HG02981 (cell line): ENCODE results near the gene KERA.

Source experiments
- ATAC-seq: cut with Tn5 transposase; IDR thresholded peaks from one replicate; pipeline ENCODE4 v1.9.1; 2021; ENCODE audit warnings: mild to moderate bottlenecking, moderate library complexity; ENCODE audit not compliant: unreplicated experiment

KERA gene

DNA sequence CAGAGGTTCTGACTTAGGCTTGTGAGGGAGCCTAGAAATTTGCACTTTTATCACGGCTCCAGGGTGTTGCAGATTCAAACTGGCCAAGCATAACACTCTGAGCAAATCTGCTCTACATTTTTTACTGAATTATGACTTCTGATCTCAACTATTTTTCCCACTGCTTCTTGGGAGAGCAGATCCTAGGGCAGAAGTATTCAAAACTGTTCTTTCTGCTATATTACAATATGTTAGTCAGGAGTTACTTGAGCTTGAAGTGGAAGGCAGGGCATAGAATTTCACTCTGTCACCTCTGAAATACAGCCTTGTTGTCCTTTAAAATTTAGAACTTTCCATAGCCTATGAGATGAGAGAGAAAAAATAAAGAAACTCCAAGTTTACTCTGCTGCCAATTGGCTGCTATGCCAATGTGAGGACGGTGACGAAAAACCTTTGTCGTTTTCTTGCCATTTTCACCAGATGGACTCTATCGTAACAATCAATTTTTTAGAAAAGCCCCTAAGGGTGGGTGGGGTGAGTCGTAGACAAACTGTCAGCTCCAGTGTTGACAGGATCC is 16.4 kb upstream of the KERA start:
- no peak for ATAC-seq

DNA sequence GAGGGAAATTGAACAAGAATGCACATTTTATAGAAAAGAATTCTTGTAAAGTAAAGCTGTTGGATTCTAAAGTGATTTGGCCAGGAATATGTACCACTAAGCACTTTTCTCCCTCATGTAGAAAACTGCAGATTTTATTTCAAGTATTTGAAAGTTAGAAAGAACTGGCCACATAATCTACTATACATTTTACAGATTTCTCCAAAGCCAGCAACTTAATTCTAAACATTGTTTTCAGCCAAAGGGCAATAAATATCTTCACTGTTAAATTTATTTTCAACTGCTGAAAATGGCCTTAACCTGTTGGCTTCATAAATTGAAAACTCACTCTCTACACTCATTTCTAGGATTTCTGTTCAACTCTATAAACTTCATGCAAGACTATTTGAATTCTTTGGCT is 15.6 kb upstream of the KERA start:
- no peak for ATAC-seq

DNA sequence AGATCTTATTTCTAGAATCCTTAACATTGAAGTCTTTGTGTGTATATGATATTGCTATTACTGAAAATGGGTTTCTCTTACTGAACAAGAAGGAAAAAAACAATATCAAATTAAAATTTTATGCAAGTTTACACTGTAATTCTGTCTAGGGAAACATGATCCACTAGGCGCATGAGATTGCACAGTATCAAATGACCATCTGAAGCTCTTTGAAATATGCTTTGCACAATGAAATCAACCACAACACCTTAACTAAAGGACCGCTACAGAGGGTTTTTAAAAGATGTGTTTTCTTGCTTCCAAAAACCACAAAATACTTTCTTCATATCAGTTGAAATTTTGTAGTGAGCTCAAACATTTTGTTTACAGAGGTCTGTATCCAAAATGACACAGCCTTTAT is 15.1 kb upstream of the KERA start:
- no peak for ATAC-seq

DNA sequence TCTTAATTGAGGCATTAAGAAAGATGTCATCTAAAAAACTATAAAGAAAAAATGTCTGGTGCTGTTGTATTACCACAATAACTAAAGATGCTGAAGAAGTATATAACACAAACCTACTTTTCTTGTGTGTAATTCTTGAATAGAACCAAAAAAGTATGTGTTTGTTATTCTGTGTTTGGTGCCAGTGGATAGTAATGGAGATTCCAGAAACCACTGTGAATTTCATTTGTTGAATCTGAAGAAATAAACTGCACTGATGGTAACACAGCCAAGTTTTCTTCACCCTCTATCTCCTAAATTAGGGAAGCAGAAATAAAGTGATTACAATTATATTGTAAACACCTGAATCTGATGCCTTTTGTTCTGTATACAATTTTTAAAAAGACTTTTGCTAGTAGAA is 13.1 kb upstream of the KERA start:
- no peak for ATAC-seq

DNA sequence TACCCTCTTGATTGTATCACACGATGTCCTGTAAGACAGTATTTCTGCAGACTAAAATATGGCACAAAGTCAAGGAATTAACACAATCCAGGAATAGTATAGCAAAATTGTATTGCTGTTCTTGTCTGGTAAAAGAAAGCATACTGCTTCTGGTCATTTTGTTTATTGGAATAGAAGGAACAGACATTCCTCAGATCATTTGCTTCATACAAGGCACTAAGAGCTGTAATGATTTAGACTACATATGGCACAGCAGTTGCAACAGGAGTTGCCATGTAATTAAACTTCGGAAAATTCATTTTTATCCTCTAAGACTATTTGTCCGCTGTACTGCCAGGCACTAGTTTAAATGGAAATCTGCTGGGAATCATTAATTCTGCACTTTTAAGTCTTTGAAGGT is 7.6 kb upstream of the KERA start:
- ATAC-seq: no peak

DNA sequence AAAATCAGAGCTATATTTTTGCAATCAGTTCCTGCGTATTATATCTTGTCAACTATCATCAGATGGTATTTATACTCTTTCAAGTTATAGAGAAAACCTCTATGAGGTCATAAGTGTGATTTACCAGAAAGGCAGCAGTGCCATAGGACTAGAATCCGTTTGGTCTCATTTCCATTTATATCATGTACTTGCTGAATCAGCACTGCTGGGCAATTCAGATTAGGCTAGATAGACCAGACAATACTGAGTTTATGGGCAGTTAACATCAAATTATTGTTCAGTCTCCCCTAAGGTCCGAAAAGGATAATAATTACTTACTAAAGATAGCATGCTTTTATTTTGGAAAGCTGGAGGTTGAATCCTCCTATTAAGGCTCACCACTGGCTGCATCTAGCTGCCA is 6.8 kb upstream of the KERA start:
- ATAC-seq: no peak

DNA sequence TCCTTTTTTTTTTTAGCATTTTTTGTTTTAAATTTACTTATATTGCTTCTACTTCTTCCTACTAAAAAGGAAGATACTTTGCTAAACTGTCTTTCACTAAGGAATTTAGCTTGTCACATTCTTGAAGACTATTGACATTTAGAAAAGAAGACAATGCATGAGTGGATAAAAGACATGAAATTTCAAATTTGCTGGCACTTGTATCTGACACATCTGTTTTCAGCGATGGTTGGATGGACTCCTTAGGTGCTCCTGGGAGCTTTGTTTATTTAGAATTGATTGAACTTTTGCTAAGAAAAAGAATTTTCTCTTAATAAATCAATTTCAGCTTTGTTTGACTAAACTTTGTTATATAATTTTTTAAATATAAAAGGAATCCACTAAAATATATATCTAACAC is 3.3 kb upstream of the KERA start:
- ATAC-seq: no peak

DNA sequence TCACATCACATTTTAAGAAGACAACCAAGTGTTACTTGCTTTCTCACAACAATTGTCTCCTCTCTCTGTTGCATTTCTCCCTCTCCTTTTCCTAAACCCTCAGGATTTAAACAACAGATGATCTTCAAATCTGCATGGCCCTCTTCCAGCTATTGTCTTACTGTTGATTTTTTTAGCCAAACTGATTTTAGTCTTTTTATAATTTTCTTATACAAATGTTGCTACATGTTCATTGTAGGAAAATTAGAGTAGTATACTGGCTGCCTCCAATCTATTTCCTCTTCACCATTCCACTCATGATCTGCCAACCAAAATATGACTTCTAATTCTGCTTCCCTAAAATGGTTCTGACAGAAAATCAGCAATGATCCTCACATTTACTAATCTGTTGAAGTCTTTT is 1.4 kb upstream of the KERA start:
- no peak for ATAC-seq

DNA sequence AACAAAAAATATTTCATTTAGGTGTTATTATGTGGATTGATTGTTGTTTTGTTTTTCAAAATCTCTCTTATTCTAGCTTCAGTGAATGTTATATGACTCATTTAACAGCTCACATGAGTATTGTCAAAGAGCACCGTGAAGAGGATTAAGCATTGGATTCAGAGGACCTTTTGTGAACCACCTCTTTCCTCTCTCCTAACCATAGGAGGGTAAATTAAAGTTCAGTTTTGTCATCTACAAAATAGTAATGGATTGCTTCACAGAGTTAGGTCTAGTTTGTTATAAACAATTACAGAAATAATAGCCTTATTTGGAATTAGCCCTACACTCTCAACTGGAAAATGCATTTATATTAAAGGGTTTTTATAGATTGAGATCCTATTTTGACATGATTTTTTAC is 962 bp upstream of the KERA start:
- ATAC-seq: no peak

DNA sequence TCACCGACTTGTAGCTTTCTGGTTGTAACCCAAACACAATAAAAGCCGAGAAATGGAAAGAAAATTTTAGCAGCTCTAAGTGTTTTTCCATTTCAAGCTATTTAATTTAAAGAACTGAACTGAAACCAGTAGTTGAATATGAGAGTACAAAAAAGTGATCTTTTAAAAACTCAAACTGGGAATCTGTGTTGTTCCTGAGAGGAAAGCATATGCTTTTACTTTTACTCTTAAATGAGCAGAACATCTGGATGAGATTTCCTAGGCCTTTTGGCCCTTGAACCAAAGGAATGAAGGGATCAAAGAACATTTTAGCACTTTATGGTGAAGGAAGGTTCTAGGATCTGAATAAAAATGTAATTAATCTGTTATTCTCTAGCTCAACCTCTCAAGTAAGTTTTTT is 1.3 kb downstream of the KERA start:
- no peak for ATAC-seq

DNA sequence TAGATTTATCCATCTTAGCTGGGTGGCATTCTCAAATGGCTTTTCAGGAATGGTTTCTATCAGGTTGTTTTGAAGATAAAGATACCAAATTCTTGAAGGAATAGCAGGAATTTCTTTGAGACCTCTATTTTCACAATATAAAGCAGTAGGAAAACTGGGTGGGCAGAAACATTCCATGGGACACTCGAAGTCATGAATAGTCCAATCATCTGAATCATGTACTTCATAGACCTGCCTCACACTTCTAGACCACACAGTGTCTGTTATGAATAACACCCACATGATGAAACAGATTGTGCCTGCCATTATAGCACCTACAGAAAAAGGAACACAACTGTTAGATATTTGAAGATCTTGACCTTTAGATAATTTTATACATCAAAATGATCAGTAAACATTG is 1.8 kb downstream of the KERA start:
- ATAC-seq: no peak

DNA sequence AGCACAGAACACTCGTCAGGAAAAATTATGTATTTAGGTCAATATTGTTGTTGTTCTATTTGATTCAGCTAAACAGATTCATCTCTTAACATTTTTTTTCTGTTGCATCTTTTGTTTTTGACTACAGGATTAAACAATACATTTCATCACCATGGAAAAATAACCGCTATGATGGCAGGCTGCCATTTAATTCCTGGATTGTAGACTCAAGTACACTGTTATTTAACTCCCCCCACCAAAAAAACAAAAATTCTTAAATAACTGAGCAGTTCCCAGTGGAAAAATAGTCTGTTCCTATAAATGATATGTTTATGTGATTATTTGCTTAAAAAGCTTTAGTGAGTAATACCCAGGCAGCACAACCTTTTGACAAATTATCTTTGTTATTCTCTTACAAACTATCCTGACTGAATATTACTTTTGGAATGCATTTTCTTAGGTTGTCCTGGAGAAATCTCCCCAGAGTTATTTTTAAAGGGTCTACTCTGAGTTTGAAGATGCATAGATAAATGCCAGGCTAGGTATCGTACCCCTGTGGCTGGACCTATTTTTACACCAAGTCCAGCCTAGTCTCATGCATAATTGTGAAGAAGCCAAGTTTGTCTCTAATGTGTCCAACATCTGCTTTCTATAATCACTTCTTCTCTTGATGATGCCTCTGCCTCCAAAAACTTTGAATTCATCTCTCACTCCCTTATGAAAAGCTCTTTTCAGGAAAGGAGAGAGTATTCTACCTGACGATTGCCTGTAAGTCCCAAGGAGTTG is 3.7 kb downstream of the KERA start:
- no peak for ATAC-seq

DNA sequence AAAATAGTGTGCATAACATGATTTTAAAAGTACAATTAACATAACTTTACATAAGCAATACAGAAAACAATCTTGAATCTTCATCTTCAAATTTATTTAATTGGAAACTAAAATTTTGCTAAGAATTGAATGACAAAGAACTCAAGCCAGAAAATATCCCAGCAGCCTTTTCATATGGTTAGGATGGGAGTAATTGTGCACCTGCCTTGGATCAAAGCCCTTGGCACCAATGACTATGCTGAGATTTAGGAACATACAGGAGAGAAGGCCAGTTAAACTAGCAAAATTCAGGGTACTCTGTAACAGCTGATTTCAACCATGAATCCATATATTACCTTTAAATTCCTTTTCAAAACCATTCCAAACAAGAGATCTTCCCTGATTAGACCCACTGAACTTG is 5.8 kb downstream of the KERA start:
- no peak for ATAC-seq

DNA sequence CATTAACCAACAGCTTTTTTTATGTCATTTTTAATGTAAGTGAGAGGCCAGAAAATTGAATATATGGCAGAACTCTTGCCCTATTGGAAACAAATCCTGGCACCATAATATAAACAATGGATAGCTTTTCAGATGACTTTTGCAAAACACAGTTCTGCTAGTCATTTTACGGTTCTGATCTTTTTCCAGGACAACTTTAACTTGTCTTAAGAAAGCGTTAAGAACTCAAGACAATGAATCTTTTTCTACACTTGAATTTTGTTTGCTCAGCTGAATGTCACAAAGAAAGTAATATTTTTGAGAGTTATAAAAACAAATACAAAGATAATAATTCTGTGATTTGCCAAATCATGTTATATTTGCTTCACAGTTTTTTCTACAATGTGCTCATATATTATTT is 13.2 kb downstream of the KERA start:
- ATAC-seq: no peak

DNA sequence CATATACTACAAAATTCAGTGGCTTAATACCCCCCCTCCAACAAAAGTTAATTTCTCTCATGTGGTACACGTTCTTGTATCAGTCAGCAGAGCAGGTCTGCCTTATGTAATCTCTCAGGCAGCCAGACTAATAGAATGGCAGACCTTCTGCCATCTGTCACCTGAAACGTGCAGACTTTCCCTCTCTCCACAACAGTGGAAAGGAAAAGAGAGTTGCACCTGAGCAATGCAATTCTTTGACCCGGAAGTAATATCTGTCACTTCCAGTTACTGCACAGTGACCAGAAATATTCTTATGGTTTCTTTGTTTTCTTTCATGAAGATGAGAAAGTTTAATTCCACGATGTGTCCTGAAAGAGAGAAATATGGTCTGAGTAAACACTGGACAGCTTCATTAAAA is 14.4 kb downstream of the KERA start:
- ATAC-seq: no peak

DNA sequence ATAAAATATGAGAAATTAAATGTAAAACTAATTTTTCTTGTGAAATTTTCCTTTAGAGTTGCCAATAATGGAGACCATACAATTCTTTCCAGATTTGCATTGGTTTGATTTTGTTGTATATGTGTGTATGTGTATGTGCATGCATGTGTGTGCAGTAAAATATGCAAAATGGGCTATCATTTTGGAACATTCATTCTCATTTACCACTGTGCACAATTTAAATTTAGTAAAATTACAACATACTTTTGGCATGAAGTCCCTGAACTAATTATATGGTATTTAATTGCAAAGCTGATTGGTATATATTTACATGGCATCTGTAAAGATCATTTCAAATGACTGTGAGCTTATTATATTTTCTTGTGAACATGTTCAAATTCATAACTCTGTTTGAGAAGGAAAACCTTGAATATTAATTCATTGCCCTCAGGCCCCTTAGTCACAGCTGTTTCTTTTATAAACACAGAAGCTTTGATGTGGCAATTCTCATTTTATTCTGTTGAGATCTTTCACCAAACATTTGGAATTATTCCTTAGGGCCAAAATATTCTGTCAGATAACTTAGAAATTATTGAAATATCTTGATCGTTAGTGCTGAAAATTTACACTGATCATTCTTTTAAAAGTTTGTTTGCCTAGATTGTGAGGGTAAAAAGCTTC is 17.6 kb downstream of the KERA start:
- no peak for ATAC-seq

DNA sequence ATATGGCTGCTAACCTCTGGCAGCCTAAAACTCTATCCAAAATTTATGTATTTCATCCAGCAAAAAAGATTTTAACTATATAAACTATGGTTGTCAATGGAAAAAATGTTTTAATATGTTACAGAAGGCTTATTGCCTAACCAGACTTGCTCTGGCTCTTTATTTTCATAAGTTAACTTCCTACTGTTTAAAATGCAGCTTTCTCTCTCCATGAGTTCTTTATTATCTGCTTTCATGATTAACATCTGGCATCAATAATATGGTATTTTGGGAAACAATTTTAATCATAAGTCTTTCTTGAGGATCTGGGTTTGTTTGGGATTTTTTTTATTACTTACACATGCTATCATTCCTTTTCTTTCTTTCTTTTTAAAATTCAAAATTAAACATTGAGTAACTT is 20.5 kb downstream of the KERA start:
- ATAC-seq: no peak

DNA sequence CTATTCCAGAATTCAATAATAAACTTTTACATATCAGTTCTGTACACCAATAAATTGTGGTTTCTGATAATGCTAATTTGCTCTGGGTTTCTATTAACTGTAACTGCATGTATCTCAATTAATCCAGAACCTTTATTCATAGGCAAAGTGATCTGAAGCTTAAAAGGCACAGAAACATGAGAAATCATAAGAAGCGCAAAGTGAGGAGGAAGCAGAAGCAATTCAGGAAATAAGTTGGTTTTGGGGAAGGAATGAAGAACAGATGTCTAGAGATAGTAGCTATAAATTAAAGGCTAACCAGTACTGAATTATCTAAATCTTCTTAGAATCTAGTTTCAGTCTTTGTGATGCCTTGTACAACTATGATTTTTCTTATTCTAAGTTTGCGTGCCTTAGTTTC is 24.6 kb downstream of the KERA start:
- no peak for ATAC-seq

DNA sequence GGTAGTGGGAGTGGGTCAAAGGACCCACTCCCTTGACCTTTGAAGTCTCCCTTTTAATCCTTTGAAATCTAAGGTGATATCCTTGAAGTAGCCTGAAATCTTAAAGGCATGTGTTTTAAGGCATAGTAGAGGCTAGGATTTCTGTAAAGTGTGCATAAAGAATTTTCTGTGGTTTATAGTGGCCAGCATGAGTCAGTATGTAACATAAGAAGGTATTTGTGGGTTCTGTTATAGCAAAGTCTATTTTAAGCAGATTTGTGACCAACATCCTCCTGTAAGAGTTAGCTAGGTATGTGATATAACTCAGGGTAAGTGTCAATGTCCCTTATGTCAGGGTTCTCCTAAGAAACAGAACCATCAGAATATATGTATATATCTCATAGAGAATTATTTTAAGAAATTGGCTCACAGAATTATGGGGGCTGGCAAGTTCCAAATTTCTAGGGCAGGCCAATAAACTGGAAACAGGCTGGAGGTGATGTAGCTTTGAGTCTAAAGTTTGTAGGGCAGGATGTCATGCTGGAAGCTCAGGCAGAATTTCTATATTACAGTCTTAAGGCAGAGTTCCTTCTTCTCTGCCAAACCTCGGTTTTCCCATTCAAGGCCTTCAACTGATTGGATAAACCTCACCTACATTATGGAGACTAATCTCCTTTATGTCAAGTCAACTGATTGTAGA is 34.4 kb downstream of the KERA start:
- peak; percentile 75 for ATAC-seq

DNA sequence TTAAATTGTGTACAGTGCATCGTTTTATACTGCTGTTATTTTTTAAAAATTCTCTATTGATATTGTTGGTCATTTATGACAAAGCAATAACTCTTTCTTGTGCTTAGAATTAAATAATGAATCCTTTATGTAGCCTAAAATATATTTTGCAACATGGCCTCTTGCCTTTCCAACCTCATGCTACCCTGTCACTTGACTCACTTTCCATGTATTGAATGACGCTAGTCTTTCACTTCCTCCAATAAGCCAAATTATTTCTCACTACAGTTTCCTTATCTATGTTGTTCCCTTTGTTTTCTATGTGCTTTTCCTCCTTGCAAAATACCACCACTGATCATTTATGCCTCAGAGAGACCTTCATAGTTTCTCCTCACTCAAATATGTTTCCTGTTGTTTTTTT is 36.7 kb downstream of the KERA start:
- no peak for ATAC-seq

DNA sequence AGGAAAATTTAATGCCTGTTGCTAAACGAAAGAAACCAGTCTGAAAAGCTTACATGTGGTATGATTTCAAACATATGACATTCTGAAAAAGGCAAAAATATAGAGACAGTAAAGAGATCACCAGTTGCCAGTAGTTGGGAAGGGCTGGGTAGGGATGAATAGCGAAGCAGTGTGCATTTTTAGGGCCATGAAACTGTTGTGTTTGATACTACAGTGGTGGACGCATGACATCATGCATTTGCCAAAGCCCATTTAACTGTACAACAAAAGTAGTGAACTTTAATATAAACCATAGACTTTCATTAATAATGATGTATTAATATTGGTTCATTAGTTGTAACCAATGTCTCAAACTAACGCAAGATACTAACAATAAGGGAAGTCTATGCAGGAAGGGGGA is 38.4 kb downstream of the KERA start:
- no peak for ATAC-seq
